GM11168 (cell line): ENCODE results near the gene AVL9.
"Not testable (repeated sequence)": the region's sequence is repeated elsewhere in the genome, so short reads cannot be mapped to it uniquely, and the experiment has no call there.

Experiments
- in situ Hi-C: fragments of 300-500 bp; cut with MboI; formaldehyde crosslinking; loops from one replicate; pipeline ENCODE4 v1.12.0; 2022; ENCODE audit warnings: low sequenced_read_pairs; ENCODE audit not compliant: unreplicated experiment

The AVL9 gene

GRCh38 chr7:32586291-32587221 lies 91.3 kb downstream of the AVL9 start:
- in situ Hi-C loops = no loop called here

GRCh38 chr7:32587411-32587948 lies 92.2 kb downstream of the AVL9 start:
- in situ Hi-C loops = no loop called here

- in situ Hi-C loops = no loop called here
Observed at GRCh38 chr7:32588657-32589056, 93.4 kb downstream of the AVL9 start.

- in situ Hi-C loops = no loop called here
Observed at GRCh38 chr7:32591938-32592337, 96.6 kb downstream of the AVL9 start.

GRCh38 chr7:32592701-32593100 lies 97.4 kb downstream of the AVL9 start:
- in situ Hi-C loops = no loop called here

GRCh38 chr7:32594965-32595490 lies 99.7 kb downstream of the AVL9 start:
- in situ Hi-C loops = no loop called here

GRCh38 chr7:32601196-32601595 lies 105.9 kb downstream of the AVL9 start:
- in situ Hi-C loops = not testable (repeated sequence)

GRCh38 chr7:32602470-32602869 lies 107.2 kb downstream of the AVL9 start:
- in situ Hi-C loops = no loop called here

- in situ Hi-C loops = not testable (repeated sequence)
Observed at GRCh38 chr7:32603492-32603891, 108.2 kb downstream of the AVL9 start.

- in situ Hi-C loops = not testable (repeated sequence)
Observed at GRCh38 chr7:32604047-32604446, 108.8 kb downstream of the AVL9 start.

- in situ Hi-C loops = no loop called here
Observed at GRCh38 chr7:32605032-32605431, 109.7 kb downstream of the AVL9 start.

- in situ Hi-C loops = no loop called here
Observed at GRCh38 chr7:32609463-32609862, 114.2 kb downstream of the AVL9 start.

- in situ Hi-C loops = no loop called here
Observed at GRCh38 chr7:32611201-32612099, 116.2 kb downstream of the AVL9 start.

GRCh38 chr7:32616625-32617024 lies 121.3 kb downstream of the AVL9 start:
- in situ Hi-C loops = no loop called here

- in situ Hi-C loops = no loop called here
Observed at GRCh38 chr7:32618470-32618869, 123.2 kb downstream of the AVL9 start.

GRCh38 chr7:32618987-32619386 lies 123.7 kb downstream of the AVL9 start:
- in situ Hi-C loops = no loop called here

GRCh38 chr7:32619416-32619815 lies 124.1 kb downstream of the AVL9 start:
- in situ Hi-C loops = not testable (repeated sequence)

- in situ Hi-C loops = no loop called here
Observed at GRCh38 chr7:32631021-32631420, 135.7 kb downstream of the AVL9 start.

- in situ Hi-C loops = not testable (repeated sequence)
Observed at GRCh38 chr7:32631590-32632497, 136.6 kb downstream of the AVL9 start.
